HFF-Myc (cell line): Measurements from ENCODE around the gene EXD1.

ENCODE experiments used
- DNase-seq: peaks from one replicate; pipeline ENCODE4 v3.0.0-alpha.2; 2011; ENCODE audit warnings: low read depth; ENCODE audit errors: extremely low read depth
- H3K4me3 ChIP-seq: replicated peaks from 2 replicates; pipeline ENCODE4 v1.5.1; 2011; ENCODE audit warnings: low read depth, mild to moderate bottlenecking, control low read depth, low read length
- CTCF ChIP-seq: IDR thresholded peaks from 2 replicates; pipeline ENCODE4 v1.5.1; 2012; ENCODE audit warnings: mild to moderate bottlenecking, low read depth, low read length, control low read depth; ENCODE audit errors: missing control alignments

EXD1 gene

GRCh38 chr15:41231422-41232226, 1.1 kb upstream of the EXD1 start:
- H3K4me3 ChIP-seq = peak overlapping the region; percentile 63
- TF ChIP-seq CTCF = no peak
- DNase-seq = no peak

- DNase-seq = no peak
- no peak for TF ChIP-seq CTCF
- peak overlapping the region; percentile 63 for H3K4me3 ChIP-seq
Observed at GRCh38 chr15:41230345-41230649, 260 bp downstream of the EXD1 start.

GRCh38 chr15:41219381-41219780, 11.2 kb downstream of the EXD1 start:
- no peak for TF ChIP-seq CTCF
- DNase-seq = no peak
- no peak overlapping the region for H3K4me3 ChIP-seq

GRCh38 chr15:41218851-41219250, 11.7 kb downstream of the EXD1 start:
- no peak overlapping the region for H3K4me3 ChIP-seq
- DNase-seq = no peak
- no peak for TF ChIP-seq CTCF

- DNase-seq = no peak
- H3K4me3 ChIP-seq = no peak overlapping the region
- no peak for TF ChIP-seq CTCF
Observed at GRCh38 chr15:41215708-41216107, 14.8 kb downstream of the EXD1 start.

GRCh38 chr15:41207687-41208448, 22.7 kb downstream of the EXD1 start:
- H3K4me3 ChIP-seq = no peak overlapping the region
- no peak for DNase-seq
- no peak for TF ChIP-seq CTCF
